GM18526 (cell line): ENCODE results near the gene SRM.

Source experiments
- POLR2A ChIP-seq: IDR thresholded peaks from 3 replicates; pipeline ENCODE4 v1.6.1; 2011; ENCODE audit not compliant: insufficient read length; ENCODE audit errors: extremely low read depth

SRM gene

GRCh38 chr1:11068600-11069473 lies 9.0 kb upstream of the SRM start:
- no peak for TF ChIP-seq POLR2A

GRCh38 chr1:11067716-11068599 lies 8.1 kb upstream of the SRM start:
- TF ChIP-seq POLR2A = no peak

GRCh38 chr1:11065796-11066195 lies 6.0 kb upstream of the SRM start:
- no peak for TF ChIP-seq POLR2A

- no peak for TF ChIP-seq POLR2A
These were observed 5.1 kb upstream of the SRM start for GRCh38 chr1:11064942-11065341.

- TF ChIP-seq POLR2A = no peak
These were observed 3.2 kb upstream of the SRM start for GRCh38 chr1:11062965-11063401.

GRCh38 chr1:11061652-11062365 lies 2.0 kb upstream of the SRM start:
- TF ChIP-seq POLR2A = no peak

- no peak for TF ChIP-seq POLR2A
These were observed 457 bp downstream of the SRM start for GRCh38 chr1:11059155-11059967.

- TF ChIP-seq POLR2A = no peak
These were observed 1.1 kb downstream of the SRM start for GRCh38 chr1:11058595-11059154.

- TF ChIP-seq POLR2A = no peak
These were observed 1.8 kb downstream of the SRM start for GRCh38 chr1:11058026-11058425.

- TF ChIP-seq POLR2A = no peak
These were observed 2.3 kb downstream of the SRM start for GRCh38 chr1:11057477-11057876.

- no peak for TF ChIP-seq POLR2A
These were observed 3.3 kb downstream of the SRM start for GRCh38 chr1:11056504-11056903.

- TF ChIP-seq POLR2A = no peak
These were observed 4.1 kb downstream of the SRM start for GRCh38 chr1:11055676-11056075.

- no peak for TF ChIP-seq POLR2A
These were observed 5.2 kb downstream of the SRM start for GRCh38 chr1:11054666-11055065.

- TF ChIP-seq POLR2A = peak; percentile 20
These were observed 5.6 kb downstream of the SRM start for GRCh38 chr1:11054181-11054580.
